ENCODE results near the gene GYG2.

The GYG2 gene

DNA sequence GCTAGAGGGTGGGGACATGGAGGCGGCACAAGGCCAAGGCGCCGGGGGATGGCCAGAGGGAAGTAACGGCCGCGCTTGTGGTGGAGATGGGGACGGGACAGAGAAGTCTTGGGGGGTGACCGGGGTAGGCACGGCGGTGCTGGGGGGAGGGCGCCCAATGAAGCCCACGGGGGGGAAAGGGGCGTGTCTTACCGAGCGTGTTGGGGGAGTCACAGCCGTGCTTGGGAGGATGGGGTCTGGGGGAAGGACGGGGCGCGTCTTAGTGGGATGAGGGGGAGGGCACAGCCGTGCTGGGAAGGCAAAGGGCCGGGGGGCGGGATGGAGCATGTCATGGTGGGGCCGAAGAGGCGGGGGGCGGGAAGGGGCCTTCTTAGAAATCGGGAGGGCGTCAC lies 99.5 kb downstream of the GYG2 start:
- Histone ChIP-seq H3K4me1 (ENCODE audit: control insufficient read depth, insufficient read depth, low read length) (no peaks in the 10 kb centered on the region), H3K36me3 (ENCODE audit: control insufficient read depth, insufficient read depth, low read length) (no peaks in the 10 kb centered on the region), H3K27me3 (ENCODE audit: control insufficient read depth, insufficient read depth, low read length) (no peaks in the 10 kb centered on the region), H3K4me3 (ENCODE audit: low read length) (peak overlapping the region; percentile 51), H3K9ac (ENCODE audit: low read length) (no peak overlapping the region), H3K27ac (ENCODE audit: low read depth, low read length) (peak overlapping the region; percentile 89)

DNA sequence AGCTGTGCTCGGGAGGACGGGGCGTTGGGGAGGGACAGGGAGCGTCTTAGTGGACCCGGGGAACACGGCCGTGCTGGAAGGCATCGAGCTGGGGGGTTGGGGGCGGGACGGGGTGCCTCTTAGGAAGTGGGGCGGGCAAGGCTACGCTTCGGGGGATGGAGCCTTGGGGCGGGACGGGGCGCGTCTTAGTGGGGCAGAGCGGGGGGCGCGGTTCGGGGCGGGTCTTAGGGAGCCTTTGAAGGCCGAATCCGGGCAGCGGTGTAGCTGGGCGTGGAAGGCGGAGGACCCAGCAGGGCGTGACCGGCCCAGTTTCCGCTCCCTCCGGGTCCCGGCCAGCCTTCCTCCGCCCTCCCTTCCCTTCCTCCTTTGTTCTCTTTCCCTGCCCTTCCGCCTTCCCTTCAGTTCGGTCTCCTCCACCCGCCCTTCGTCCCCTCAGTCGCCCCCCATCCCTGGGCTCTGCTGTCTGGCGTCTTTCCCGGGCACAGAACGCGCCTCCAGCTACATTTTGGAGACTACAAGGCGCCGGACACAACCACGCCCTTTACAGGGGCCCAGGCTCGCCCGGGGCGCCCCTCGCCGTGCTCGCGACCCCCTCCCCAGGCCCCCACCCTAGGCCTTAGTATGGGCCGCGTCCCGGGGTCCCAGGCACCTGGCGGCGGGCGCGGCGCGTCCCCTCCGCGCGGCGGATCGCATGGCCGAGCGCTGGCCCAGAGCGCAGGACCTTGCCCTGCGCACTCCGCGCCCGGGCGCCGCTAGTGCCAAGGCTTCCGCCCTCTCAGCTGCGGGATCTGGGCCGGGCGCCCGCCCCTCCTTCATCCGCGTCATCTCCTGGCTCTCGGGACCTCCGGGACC lies 100.1 kb downstream of the GYG2 start, which contains the start of gene ARSD:
TSS of gene ARSD (minus strand) at position 757 of the 852 bp plus-strand sequence. CDS start at position 693, 64 bp downstream.
- H3K27ac ChIP-seq (ENCODE audit: low read depth, low read length): peak within 1 kb of the TSS; percentile 89
- H3K9ac ChIP-seq (ENCODE audit: low read length): peak within 1 kb of the TSS; percentile 40

DNA sequence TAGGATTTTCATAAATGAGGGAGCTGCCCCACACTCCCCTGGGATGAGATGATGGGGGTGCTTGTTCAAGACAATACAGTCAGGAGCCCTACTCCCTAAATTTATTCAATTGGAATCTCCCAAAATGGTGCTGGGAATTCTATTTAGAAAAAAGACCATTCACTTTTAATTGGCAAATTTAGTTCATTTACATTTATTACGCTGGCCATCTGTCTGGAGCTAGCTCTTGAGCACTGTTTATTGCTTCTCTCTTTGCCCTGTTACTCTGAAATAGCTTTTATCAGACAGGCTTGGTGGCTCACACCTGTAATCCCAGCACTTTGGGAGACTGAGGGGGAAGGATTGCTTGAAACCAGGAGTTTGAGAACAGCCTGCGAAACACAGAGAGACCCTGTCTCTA lies 102.4 kb downstream of the GYG2 start:
- Histone ChIP-seq H3K4me3 (ENCODE audit: low read length) (no peak overlapping the region), H3K9ac (ENCODE audit: low read length) (no peak overlapping the region), H3K4me1 (ENCODE audit: control insufficient read depth, insufficient read depth, low read length) (no peaks in the 10 kb centered on the region), H3K27ac (ENCODE audit: low read depth, low read length) (no peak overlapping the region), H3K36me3 (ENCODE audit: control insufficient read depth, insufficient read depth, low read length) (no peaks in the 10 kb centered on the region), H3K27me3 (ENCODE audit: control insufficient read depth, insufficient read depth, low read length) (no peaks in the 10 kb centered on the region)

More for the DNA sequence above, 100.1 kb downstream of the GYG2 start, which contains the start of gene ARSD:
- Histone ChIP-seq H3K4me1 (ENCODE audit: control insufficient read depth, insufficient read depth, low read length) (no peaks in the 10 kb centered on the region), H3K27me3 (ENCODE audit: control insufficient read depth, insufficient read depth, low read length) (no peaks in the 10 kb centered on the region), H3K4me3 (ENCODE audit: low read length) (peak within 1 kb of the TSS; percentile 82), H3K36me3 (ENCODE audit: control insufficient read depth, insufficient read depth, low read length) (no peaks in the 10 kb centered on the region)

DNA sequence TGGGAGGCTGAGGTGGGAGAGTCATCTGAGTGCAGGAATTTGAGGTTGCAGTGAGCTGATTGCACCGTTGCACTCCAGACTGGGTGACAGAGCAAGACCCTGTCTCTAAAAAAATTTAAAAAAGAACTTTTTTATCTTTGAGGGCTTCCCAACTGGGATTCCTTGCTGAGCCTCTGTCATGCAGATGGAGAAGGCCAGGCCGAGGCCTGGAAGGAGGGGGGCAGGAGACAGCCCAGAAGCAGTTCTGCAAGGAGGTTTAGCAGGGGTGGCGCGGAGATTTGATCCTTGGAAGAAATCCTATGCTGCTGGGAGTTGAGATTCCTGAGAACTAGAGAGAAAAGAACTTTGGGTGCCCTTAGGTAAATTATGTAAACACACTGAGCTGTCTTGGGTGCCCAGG lies 102.9 kb downstream of the GYG2 start:
- H3K27me3 ChIP-seq (ENCODE audit: control insufficient read depth, insufficient read depth, low read length): no peaks in the 10 kb centered on the region
- no peaks in the 10 kb centered on the region for H3K36me3 ChIP-seq (ENCODE audit: control insufficient read depth, insufficient read depth, low read length)
- H3K27ac ChIP-seq (ENCODE audit: low read depth, low read length): no peak overlapping the region

More for the DNA sequence above, 102.9 kb downstream of the GYG2 start:
- Histone ChIP-seq H3K4me1 (ENCODE audit: control insufficient read depth, insufficient read depth, low read length) (no peaks in the 10 kb centered on the region), H3K9ac (ENCODE audit: low read length) (no peak overlapping the region), H3K4me3 (ENCODE audit: low read length) (no peak overlapping the region)
